ENCODE data around the gene NOS3. TPM values are rescaled to one million over a fixed set of nuclear protein-coding genes. Genes with fewer than 3 reads are reported as not detected.
A peak's percentile ranks its signal among the peaks of the same experiment; 100 is the strongest.

The NOS3 gene
- total and polyA plus RNA-seq, 9 of the 15 experiments (the other 6 are each of a cell fraction or from before 2014, with no cell fraction given): 1.1 to 121 (median 23.6) TPM

DNA sequence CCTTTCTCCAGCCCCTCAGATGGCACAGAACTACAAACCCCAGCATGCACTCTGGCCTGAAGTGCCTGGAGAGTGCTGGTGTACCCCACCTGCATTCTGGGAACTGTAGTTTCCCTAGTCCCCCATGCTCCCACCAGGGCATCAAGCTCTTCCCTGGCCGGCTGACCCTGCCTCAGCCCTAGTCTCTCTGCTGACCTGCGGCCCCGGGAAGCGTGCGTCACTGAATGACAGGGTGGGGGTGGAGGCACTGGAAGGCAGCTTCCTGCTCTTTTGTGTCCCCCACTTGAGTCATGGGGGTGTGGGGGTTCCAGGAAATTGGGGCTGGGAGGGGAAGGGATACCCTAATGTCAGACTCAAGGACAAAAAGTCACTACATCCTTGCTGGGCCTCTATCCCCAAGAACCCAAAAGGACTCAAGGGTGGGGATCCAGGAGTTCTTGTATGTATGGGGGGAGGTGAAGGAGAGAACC lies 2.1 kb downstream of the NOS3 start (continued):
- TF ChIP-seq, protein P1, sequence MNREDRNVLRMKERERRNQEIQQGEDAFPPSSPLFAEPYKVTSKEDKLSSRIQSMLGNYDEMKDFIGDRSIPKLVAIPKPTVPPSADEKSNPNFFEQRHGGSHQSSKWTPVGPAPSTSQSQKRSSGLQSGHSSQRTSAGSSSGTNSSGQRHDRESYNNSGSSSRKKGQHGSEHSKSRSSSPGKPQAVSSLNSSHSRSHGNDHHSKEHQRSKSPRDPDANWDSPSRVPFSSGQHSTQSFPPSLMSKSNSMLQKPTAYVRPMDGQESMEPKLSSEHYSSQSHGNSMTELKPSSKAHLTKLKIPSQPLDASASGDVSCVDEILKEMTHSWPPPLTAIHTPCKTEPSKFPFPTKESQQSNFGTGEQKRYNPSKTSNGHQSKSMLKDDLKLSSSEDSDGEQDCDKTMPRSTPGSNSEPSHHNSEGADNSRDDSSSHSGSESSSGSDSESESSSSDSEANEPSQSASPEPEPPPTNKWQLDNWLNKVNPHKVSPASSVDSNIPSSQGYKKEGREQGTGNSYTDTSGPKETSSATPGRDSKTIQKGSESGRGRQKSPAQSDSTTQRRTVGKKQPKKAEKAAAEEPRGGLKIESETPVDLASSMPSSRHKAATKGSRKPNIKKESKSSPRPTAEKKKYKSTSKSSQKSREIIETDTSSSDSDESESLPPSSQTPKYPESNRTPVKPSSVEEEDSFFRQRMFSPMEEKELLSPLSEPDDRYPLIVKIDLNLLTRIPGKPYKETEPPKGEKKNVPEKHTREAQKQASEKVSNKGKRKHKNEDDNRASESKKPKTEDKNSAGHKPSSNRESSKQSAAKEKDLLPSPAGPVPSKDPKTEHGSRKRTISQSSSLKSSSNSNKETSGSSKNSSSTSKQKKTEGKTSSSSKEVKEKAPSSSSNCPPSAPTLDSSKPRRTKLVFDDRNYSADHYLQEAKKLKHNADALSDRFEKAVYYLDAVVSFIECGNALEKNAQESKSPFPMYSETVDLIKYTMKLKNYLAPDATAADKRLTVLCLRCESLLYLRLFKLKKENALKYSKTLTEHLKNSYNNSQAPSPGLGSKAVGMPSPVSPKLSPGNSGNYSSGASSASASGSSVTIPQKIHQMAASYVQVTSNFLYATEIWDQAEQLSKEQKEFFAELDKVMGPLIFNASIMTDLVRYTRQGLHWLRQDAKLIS (CRISPR knock-in tag; IDR thresholded peaks at IDR 0.05): no peak
- TF ChIP-seq DIDO1 (tag; IDR thresholded peaks at IDR 0.05; ENCODE audit: low read depth) (no peak), COPS2 (conservative IDR thresholded peaks at IDR 0.05) (no peak), ZBTB17 (CRISPR knock-in tag; IDR thresholded peaks at IDR 0.05) (no peak), ZNF224 (CRISPR knock-in tag; IDR thresholded peaks at IDR 0.05) (no peak), PPARD (CRISPR knock-in tag; IDR thresholded peaks at IDR 0.05) (no peak), FOXJ3 (CRISPR knock-in tag; IDR thresholded peaks at IDR 0.05) (no peak), MTA3 (IDR thresholded peaks at IDR 0.05; ENCODE audit: borderline replicate concordance) (no peak), ZNF41 (CRISPR knock-in tag; conservative IDR thresholded peaks at IDR 0.05) (no peak), L3MBTL2 (IDR thresholded peaks at IDR 0.05) (peak; percentile 69; the same call in 1 of the 2 replicates), RB1 (IDR thresholded peaks at IDR 0.05; ENCODE audit: low read depth) (no peak), STAT5A (IDR thresholded peaks at IDR 0.05; ENCODE audit: borderline replicate concordance, low read length) (peak; percentile 25), RCOR1 (IDR thresholded peaks at IDR 0.05; ENCODE audit: borderline replicate concordance in 1 of 2, low read depth in 2 of 2, low read length in 2 of 2) (0 out of 4 replicates have a peak, but pooled peaks of 1 of the 2 experiments have one; percentile 4), NCOR1 (IDR thresholded peaks at IDR 0.05) (no peak), NONO (IDR thresholded peaks at IDR 0.05; ENCODE audit: low read depth in 2 of 2, low read length in 1 of 2) (no peak), CTBP1 (IDR thresholded peaks at IDR 0.05; ENCODE audit: borderline replicate concordance) (0 out of 2 replicates have a peak, but pooled peaks have one; percentile 20)
- TF ChIP-seq, protein P2, sequence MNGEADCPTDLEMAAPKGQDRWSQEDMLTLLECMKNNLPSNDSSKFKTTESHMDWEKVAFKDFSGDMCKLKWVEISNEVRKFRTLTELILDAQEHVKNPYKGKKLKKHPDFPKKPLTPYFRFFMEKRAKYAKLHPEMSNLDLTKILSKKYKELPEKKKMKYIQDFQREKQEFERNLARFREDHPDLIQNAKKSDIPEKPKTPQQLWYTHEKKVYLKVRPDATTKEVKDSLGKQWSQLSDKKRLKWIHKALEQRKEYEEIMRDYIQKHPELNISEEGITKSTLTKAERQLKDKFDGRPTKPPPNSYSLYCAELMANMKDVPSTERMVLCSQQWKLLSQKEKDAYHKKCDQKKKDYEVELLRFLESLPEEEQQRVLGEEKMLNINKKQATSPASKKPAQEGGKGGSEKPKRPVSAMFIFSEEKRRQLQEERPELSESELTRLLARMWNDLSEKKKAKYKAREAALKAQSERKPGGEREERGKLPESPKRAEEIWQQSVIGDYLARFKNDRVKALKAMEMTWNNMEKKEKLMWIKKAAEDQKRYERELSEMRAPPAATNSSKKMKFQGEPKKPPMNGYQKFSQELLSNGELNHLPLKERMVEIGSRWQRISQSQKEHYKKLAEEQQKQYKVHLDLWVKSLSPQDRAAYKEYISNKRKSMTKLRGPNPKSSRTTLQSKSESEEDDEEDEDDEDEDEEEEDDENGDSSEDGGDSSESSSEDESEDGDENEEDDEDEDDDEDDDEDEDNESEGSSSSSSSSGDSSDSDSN (IDR thresholded peaks at IDR 0.05; ENCODE audit: borderline replicate concordance in 1 of 2, low read depth in 2 of 2, low read length in 2 of 2): no peak

Data from K562 (cell line).